ACC112 (cell line): ENCODE data around the gene SLC1A2.

ENCODE experiments used
- H2AFZ ChIP-seq: fragments of 200-600 bp; sonication (generic); one replicate; pipeline ENCODE4 v1.6.0; 2017; ENCODE audit warnings: antibody characterized with exemption, low read length; ENCODE audit not compliant: unreplicated experiment
- H3K27ac ChIP-seq: fragments of 200-600 bp; sonication (generic); 2 replicates; pipeline ENCODE4 v1.5.1; 2014; ENCODE audit warnings: low read depth, mild to moderate bottlenecking, antibody characterized with exemption, low read length, moderate library complexity
- H3K27me3 ChIP-seq: fragments of 200-600 bp; sonication (generic); 2 replicates; pipeline ENCODE4 v1.6.1; 2014; ENCODE audit warnings: mild to moderate bottlenecking, antibody characterized with exemption, low read length, moderate library complexity, mixed read lengths; ENCODE audit not compliant: insufficient read depth
- H3K36me3 ChIP-seq: fragments of 200-600 bp; sonication (generic); 2 replicates; pipeline ENCODE4 v1.6.1; 2016; ENCODE audit warnings: mild to moderate bottlenecking, antibody characterized with exemption, low read length, moderate library complexity, mixed read lengths; ENCODE audit not compliant: insufficient read depth
- H3K4me1 ChIP-seq: fragments of 200-600 bp; sonication (generic); one replicate; pipeline ENCODE4 v1.6.1; 2016; ENCODE audit warnings: low read length, mixed read lengths; ENCODE audit not compliant: insufficient read depth, unreplicated experiment, control insufficient read depth
- H3K4me3 ChIP-seq: fragments of 200-600 bp; sonication (generic); 2 replicates; pipeline ENCODE4 v1.5.1; 2014; ENCODE audit warnings: mild to moderate bottlenecking, low read depth, low read length
- H3K79me2 ChIP-seq: fragments of 200-600 bp; sonication (generic); one replicate; pipeline ENCODE4 v1.6.0; 2016; ENCODE audit warnings: low read length; ENCODE audit not compliant: control insufficient read depth, unreplicated experiment, insufficient read depth

SLC1A2 gene

GRCh38 chr11:35352077-35352888, 67.1 kb downstream of the SLC1A2 start:
- Histone ChIP-seq H3K4me1 (peaks cover 11% of the 10 kb centered on the region), H3K79me2 (no peaks in the 10 kb centered on the region), H3K27ac (peak overlapping the region; percentile 31), H2AFZ (no peak overlapping the region), H3K4me3 (no peak overlapping the region), H3K27me3 (no peaks in the 10 kb centered on the region), H3K36me3 (no peaks in the 10 kb centered on the region)

GRCh38 chr11:35349897-35350296, 69.5 kb downstream of the SLC1A2 start:
- Histone ChIP-seq H2AFZ (no peak overlapping the region), H3K27ac (no peak overlapping the region), H3K36me3 (no peaks in the 10 kb centered on the region), H3K4me3 (no peak overlapping the region), H3K79me2 (no peaks in the 10 kb centered on the region), H3K4me1 (peaks cover 11% of the 10 kb centered on the region), H3K27me3 (no peaks in the 10 kb centered on the region)

- H2AFZ ChIP-seq, result no peak overlapping the region
Measured at GRCh38 chr11:35348898-35349687, 70.3 kb downstream of the SLC1A2 start.

GRCh38 chr11:35347921-35348331, 71.4 kb downstream of the SLC1A2 start:
- Histone ChIP-seq H3K27me3 (no peaks in the 10 kb centered on the region), H3K79me2 (no peaks in the 10 kb centered on the region), H3K4me3 (no peak overlapping the region), H3K27ac (no peak overlapping the region), H3K4me1 (peaks cover 11% of the 10 kb centered on the region), H2AFZ (no peak overlapping the region), H3K36me3 (no peaks in the 10 kb centered on the region)

More at GRCh38 chr11:35348898-35349687, 70.3 kb downstream of the SLC1A2 start:
- H3K4me3 ChIP-seq, result no peak overlapping the region
- no peak overlapping the region for H3K27ac ChIP-seq
- H3K79me2 ChIP-seq, result no peaks in the 10 kb centered on the region
- H3K36me3 ChIP-seq, result no peaks in the 10 kb centered on the region
- no peaks in the 10 kb centered on the region for H3K27me3 ChIP-seq
- peaks cover 11% of the 10 kb centered on the region for H3K4me1 ChIP-seq

- H3K36me3 ChIP-seq, result no peaks in the 10 kb centered on the region
- no peak overlapping the region for H3K27ac ChIP-seq
- H2AFZ ChIP-seq, result no peak overlapping the region
- no peaks in the 10 kb centered on the region for H3K27me3 ChIP-seq
- peaks cover 6% of the 10 kb centered on the region for H3K4me1 ChIP-seq
- H3K4me3 ChIP-seq, result no peak overlapping the region
- no peaks in the 10 kb centered on the region for H3K79me2 ChIP-seq
Measured at GRCh38 chr11:35347173-35347878, 72.0 kb downstream of the SLC1A2 start.

GRCh38 chr11:35346472-35347156, 72.7 kb downstream of the SLC1A2 start:
- Histone ChIP-seq H3K4me1 (peaks cover under 1% of the 10 kb centered on the region), H2AFZ (no peak overlapping the region), H3K27me3 (no peaks in the 10 kb centered on the region), H3K4me3 (no peak overlapping the region), H3K36me3 (no peaks in the 10 kb centered on the region), H3K27ac (no peak overlapping the region), H3K79me2 (no peaks in the 10 kb centered on the region)

- Histone ChIP-seq H3K27ac (no peak overlapping the region), H2AFZ (no peak overlapping the region), H3K79me2 (no peaks in the 10 kb centered on the region), H3K36me3 (no peaks in the 10 kb centered on the region), H3K27me3 (no peaks in the 10 kb centered on the region), H3K4me3 (no peak overlapping the region), H3K4me1 (no peaks in the 10 kb centered on the region)
Measured at GRCh38 chr11:35344681-35345574, 74.4 kb downstream of the SLC1A2 start.

GRCh38 chr11:35343033-35343598, 76.2 kb downstream of the SLC1A2 start:
- no peaks in the 10 kb centered on the region for H3K79me2 ChIP-seq
- no peak overlapping the region for H2AFZ ChIP-seq
- no peaks in the 10 kb centered on the region for H3K27me3 ChIP-seq
- no peaks in the 10 kb centered on the region for H3K36me3 ChIP-seq
- no peak overlapping the region for H3K4me3 ChIP-seq
- H3K27ac ChIP-seq, result no peak overlapping the region
- peaks cover 11% of the 10 kb centered on the region for H3K4me1 ChIP-seq

- Histone ChIP-seq H3K79me2 (no peaks in the 10 kb centered on the region), H3K36me3 (no peaks in the 10 kb centered on the region), H3K4me3 (no peak overlapping the region), H2AFZ (no peak overlapping the region), H3K27ac (no peak overlapping the region), H3K27me3 (no peaks in the 10 kb centered on the region), H3K4me1 (peaks cover 27% of the 10 kb centered on the region)
Measured at GRCh38 chr11:35340715-35341114, 78.6 kb downstream of the SLC1A2 start.
